IMR-90 (cell line): Measurements from ENCODE around the gene ADPRM. TPM values are rescaled to one million over a fixed set of nuclear protein-coding genes. Genes with fewer than 3 reads are reported as not detected.

Experiments
- ATAC-seq: fragments of 200-7000 bp; cut with Tn5 transposase; 2 replicates; pipeline ENCODE4 v1.9.1; 2020; ENCODE audit warnings: low read depth, mild to moderate bottlenecking, moderate library complexity
- BruUV-seq: library from RNA; stranded (reverse); fragments of 400-500 nt; replicated peaks from 2 replicates; lab custom pipeline; 2021; lab: Mats Ljungman, UMichigan
- CTCF ChIA-PET: fragments of 300-600 bp; formaldehyde crosslinking; extraction: SDS; loops from one replicate; lab custom pipeline; 2021; ENCODE audit warnings: antibody characterized with exemption; lab: Yijun Ruan, JAX
- POLR2A ChIA-PET: fragments of 300-600 bp; sonication (Branson Sonifier 250); formaldehyde crosslinking; loops from one replicate; lab custom pipeline; 2022; ENCODE audit warnings: antibody characterized with exemption; ENCODE audit not compliant: unreplicated experiment; lab: Charles Lee
- DNase-seq: peaks from one replicate; pipeline ENCODE4 v3.0.0; 2013
- H2AFZ ChIP-seq: replicated peaks from 2 replicates; pipeline ENCODE3; 2013; ENCODE audit warnings: low read length, mild to moderate bottlenecking; ENCODE audit not compliant: poor library complexity
- H2AK5ac ChIP-seq: 2 replicates; pipeline ENCODE4 v1.6.1; 2013; ENCODE audit warnings: low read depth, low read length, inconsistent platforms
- H2AK9ac ChIP-seq: replicated peaks from 2 replicates; pipeline ENCODE3; 2013; ENCODE audit warnings: mild to moderate bottlenecking, low read depth, low read length, moderate library complexity; ENCODE audit not compliant: poor library complexity
- H2BK120ac ChIP-seq: 2 replicates; pipeline ENCODE4 v1.6.1; 2013; ENCODE audit warnings: low read depth, low read length, inconsistent platforms
- H2BK15ac ChIP-seq: 3 replicates; pipeline ENCODE4 v1.6.1; 2013; ENCODE audit warnings: low read depth, low read length, inconsistent platforms
- H2BK20ac ChIP-seq: 2 replicates; pipeline ENCODE4 v1.6.1; 2013; ENCODE audit warnings: low read depth, mild to moderate bottlenecking, inconsistent platforms, low read length, moderate library complexity
- H2BK5ac ChIP-seq: 2 replicates; pipeline ENCODE4 v1.6.1; 2013; ENCODE audit warnings: mild to moderate bottlenecking, low read depth, low read length, inconsistent platforms; ENCODE audit not compliant: poor library complexity, severe bottlenecking
- H3K14ac ChIP-seq: replicated peaks from 2 replicates; pipeline ENCODE4 v1.6.1; 2013; ENCODE audit warnings: low read depth, low read length, inconsistent platforms
- H3K18ac ChIP-seq: 2 replicates; pipeline ENCODE4 v1.6.1; 2013; ENCODE audit warnings: low read depth, low read length, control low read depth
- H3K23ac ChIP-seq: 2 replicates; pipeline ENCODE4 v1.6.1; 2013; ENCODE audit warnings: low read depth, low read length, inconsistent platforms
- H3K27ac ChIP-seq: 2 replicates; pipeline ENCODE4 v1.5.1; 2013; ENCODE audit warnings: mild to moderate bottlenecking, control low read depth, low read length; ENCODE audit not compliant: insufficient read depth
- H3K27me3 ChIP-seq: 2 replicates; pipeline ENCODE4 v1.6.1; 2013; ENCODE audit warnings: low read length; ENCODE audit not compliant: control insufficient read depth, insufficient read depth
- H3K36me3 ChIP-seq: 2 replicates; pipeline ENCODE4 v1.6.1; 2013; ENCODE audit warnings: low read length, mixed read lengths; ENCODE audit not compliant: control insufficient read depth, insufficient read depth
- H3K4ac ChIP-seq: 2 replicates; pipeline ENCODE4 v1.6.1; 2013; ENCODE audit warnings: low read depth, low read length, inconsistent platforms
- H3K4me1 ChIP-seq: 2 replicates; pipeline ENCODE4 v1.6.1; 2013; ENCODE audit warnings: low read length, mixed read lengths; ENCODE audit not compliant: control insufficient read depth, insufficient read depth
- H3K4me2 ChIP-seq: 2 replicates; pipeline ENCODE4 v1.6.1; 2013; ENCODE audit warnings: low read depth, mild to moderate bottlenecking, control low read depth, low read length, moderate library complexity
- H3K4me3 ChIP-seq: 2 replicates; pipeline ENCODE4 v1.5.1; 2013; ENCODE audit warnings: low read depth, mild to moderate bottlenecking, control low read depth, low read length, moderate library complexity; ENCODE audit not compliant: insufficient read depth
- H3K56ac ChIP-seq: 2 replicates; pipeline ENCODE4 v1.6.1; 2013; ENCODE audit warnings: low read length, inconsistent platforms; ENCODE audit not compliant: insufficient read depth; ENCODE audit errors: extremely low read depth
- H3K79me1 ChIP-seq, 2 experiments: 2 replicates each; pipeline ENCODE4 v1.6.1; 2013; ENCODE audit warnings: low read length in 2 of 2, inconsistent platforms in 1 of 2, low read depth in 1 of 2
- H3K9ac ChIP-seq: 2 replicates; pipeline ENCODE4 v1.6.1; 2013; ENCODE audit warnings: low read depth, low read length, control low read depth
- H3K9me1 ChIP-seq: 2 replicates; pipeline ENCODE4 v1.6.1; 2013; ENCODE audit warnings: low read length, inconsistent platforms; ENCODE audit not compliant: insufficient read depth
- H3K9me3 ChIP-seq: 2 replicates; pipeline ENCODE4 v1.6.1; 2013; ENCODE audit warnings: low read length; ENCODE audit not compliant: control insufficient read depth, insufficient read depth
- H4K20me1 ChIP-seq: 2 replicates; pipeline ENCODE4 v1.6.1; 2013; ENCODE audit warnings: low read length, inconsistent platforms; ENCODE audit not compliant: insufficient read depth
- H4K5ac ChIP-seq: 2 replicates; pipeline ENCODE4 v1.6.1; 2013; ENCODE audit warnings: mild to moderate bottlenecking, low read depth, low read length, control low read depth
- H4K8ac ChIP-seq, 2 experiments: 2 replicates each; pipeline ENCODE4 v1.6.1; 2013; ENCODE audit warnings: low read depth in 2 of 2, low read length in 2 of 2, control low read depth in 1 of 2, inconsistent platforms in 1 of 2
- H4K91ac ChIP-seq: 2 replicates; pipeline ENCODE4 v1.6.1; 2013; ENCODE audit warnings: low read depth, low read length, inconsistent platforms; ENCODE audit not compliant: insufficient read depth
- BHLHE40 ChIP-seq: fragments of 150-350 bp; IDR thresholded peaks from 2 replicates; pipeline ENCODE4 v1.6.1; 2016; ENCODE audit warnings: mild to moderate bottlenecking, low read depth, low read length
- CEBPB ChIP-seq: IDR thresholded peaks from 2 replicates; pipeline ENCODE4 v1.6.1; 2012; ENCODE audit warnings: low read depth, low read length, improper control_type of control experiment
- CHD1 ChIP-seq: IDR thresholded peaks from 2 replicates; pipeline ENCODE4 v1.6.1; 2012; ENCODE audit warnings: low read depth, low read length, improper control_type of control experiment
- CTCF ChIP-seq: conservative IDR thresholded peaks from 2 replicates; pipeline ENCODE4 v1.5.1; 2012; ENCODE audit warnings: mild to moderate bottlenecking, low read depth, low read length, improper control_type of control experiment
- ELK1 ChIP-seq: fragments of 150-350 bp; IDR thresholded peaks from 2 replicates; pipeline ENCODE4 v1.6.1; 2016; ENCODE audit warnings: low read depth, mild to moderate bottlenecking, low read length, moderate library complexity, borderline replicate concordance
- FOS ChIP-seq: fragments of 150-350 bp; IDR thresholded peaks from 2 replicates; pipeline ENCODE4 v1.6.1; 2016; ENCODE audit warnings: low read depth, low read length
- MAFK ChIP-seq: IDR thresholded peaks from 2 replicates; pipeline ENCODE4 v1.6.1; 2012; ENCODE audit warnings: low read depth, low read length, improper control_type of control experiment
- MAZ ChIP-seq: IDR thresholded peaks from 2 replicates; pipeline ENCODE4 v1.6.1; 2012; ENCODE audit warnings: low read depth, mild to moderate bottlenecking, low read length, improper control_type of control experiment, moderate library complexity, borderline replicate concordance
- MXI1 ChIP-seq: IDR thresholded peaks from 2 replicates; pipeline ENCODE4 v1.6.1; 2012; ENCODE audit warnings: low read depth, mild to moderate bottlenecking, low read length, moderate library complexity, borderline replicate concordance
- NFE2L2 ChIP-seq: fragments of 150-350 bp; IDR thresholded peaks from 2 replicates; pipeline ENCODE4 v1.6.1; 2016; ENCODE audit warnings: low read depth, mild to moderate bottlenecking, low read length
- POLR2A ChIP-seq: IDR thresholded peaks from 2 replicates; pipeline ENCODE4 v1.6.1; 2012; ENCODE audit warnings: mild to moderate bottlenecking, low read depth, low read length
- RAD21 ChIP-seq: IDR thresholded peaks from 2 replicates; pipeline ENCODE4 v1.6.1; 2012; ENCODE audit warnings: low read length, improper control_type of control experiment
- RCOR1 ChIP-seq: IDR thresholded peaks from 2 replicates; pipeline ENCODE4 v1.6.1; 2012; ENCODE audit warnings: mild to moderate bottlenecking, low read length, improper control_type of control experiment; ENCODE audit not compliant: insufficient replicate concordance
- RFX5 ChIP-seq: IDR thresholded peaks from 2 replicates; pipeline ENCODE4 v1.8.0; 2012; ENCODE audit warnings: low read depth, mild to moderate bottlenecking, low read length, moderate library complexity
- SMC3 ChIP-seq: fragments of 150-350 bp; IDR thresholded peaks from 2 replicates; pipeline ENCODE4 v1.6.1; 2016; ENCODE audit warnings: low read depth, mild to moderate bottlenecking, antibody characterized with exemption, low read length, moderate library complexity
- USF2 ChIP-seq: fragments of 150-350 bp; IDR thresholded peaks from 2 replicates; pipeline ENCODE4 v1.6.1; 2017; ENCODE audit warnings: mild to moderate bottlenecking, antibody characterized with exemption, low read length, low read depth
- WGBS, 2 experiments: methylation state at CpG; one replicate each; pipeline versions ENCODE4 v1.1.5 to v1.1.7; 2013; ENCODE audit warnings: missing lambda C conversion rate in 2 of 2; ENCODE audit not compliant: insufficient read length in 1 of 2; ENCODE audit errors: extremely low coverage in 2 of 2; 5-methylcytosine and 5-hydroxymethylcytosine counted together
- dilution Hi-C: fragments of 300-500 bp; cut with HindIII; formaldehyde crosslinking; loops from one replicate; pipeline ENCODE4 v1.14.3; 2018; ENCODE audit warnings: low sequenced_read_pairs; ENCODE audit not compliant: unreplicated experiment
- in situ Hi-C: fragments of 300-500 bp; cut with MboI; formaldehyde crosslinking; loops from 3 replicates; pipeline ENCODE4 v1.14.3; 2019; ENCODE audit warnings: low sequenced_read_pairs, inconsistent platforms, mixed read lengths
- intact Hi-C: fragments of 100-400 bp; cut with micrococcal nuclease; formaldehyde crosslinking; loops from 2 replicates; pipeline ENCODE4 v1.10.0; 2022
- polyA plus RNA-seq, 3 experiments: library from polyadenylated mRNA; depleted of rRNA; stranded (reverse); fragments of >200 nt; gene quantifications; 2 replicates each; pipeline ENCODE4 v1.2.3, GENCODE V29; 2012; ENCODE audit warnings: low replicate concordance in 1 of 3
- total RNA-seq: library from RNA; depleted of rRNA; stranded (reverse); fragments of >200 nt; gene quantifications from 2 replicates; pipeline ENCODE4 v1.2.3, GENCODE V29; 2012

ADPRM gene
- total and polyA plus RNA-seq, 2 of the 4 experiments (the other 2 are of a cell fraction): 7.4 to 12.2 TPM

- Histone ChIP-seq H2AFZ (no peak overlapping the region), H3K23ac (no peak overlapping the region), H3K18ac (no peak overlapping the region), H4K20me1 (no peaks in the 10 kb centered on the region), H4K5ac (no peak overlapping the region), H2AK9ac (no peak overlapping the region), H4K8ac (no peak overlapping the region), H3K4me2 (no peak overlapping the region), H3K56ac (no peak overlapping the region), H3K27me3 (no peaks in the 10 kb centered on the region), H3K9me3 (no peaks in the 10 kb centered on the region), H2BK15ac (no peak overlapping the region), H2BK5ac (no peak overlapping the region), H2BK20ac (no peak overlapping the region), H3K4me1 (no peaks in the 10 kb centered on the region), H3K27ac (no peak overlapping the region), H3K9ac (no peak overlapping the region), H3K4ac (no peak overlapping the region), H2AK5ac (no peak overlapping the region), H3K4me3 (no peak overlapping the region), H3K9me1 (0 out of 2 replicates have a peak, but pooled peaks cover 3% of the 10 kb centered on the region), H3K14ac (no peak overlapping the region), H4K91ac (no peak overlapping the region), H3K79me1 (no peaks in the 10 kb centered on the region), H3K36me3 (peaks cover 5% of the 10 kb centered on the region), H2BK120ac (no peak overlapping the region)
- WGBS, 2 experiments: no CpG with 5 or more reads among the region's 2 CpGs
- intact Hi-C loops (loop anchor here (10.0 kb wide), 1 partner anchor 1269 kb away; the partner anchor contains the start of gene ZNF18), in situ Hi-C loops (loop anchor here (10.0 kb wide), 1 partner anchor 61 kb away; no protein-coding TSS in a partner anchor), dilution Hi-C loops (no loop called here)
- CTCF ChIA-PET: no interaction called here
- no peak for DNase-seq
- no peak for ATAC-seq
- no TSS peak for BruUV-seq
- POLR2A ChIA-PET: no interaction called here
- TF ChIP-seq MAZ: no peak
- no peak for TF ChIP-seq POLR2A
- no peak for TF ChIP-seq ELK1
- no peak for TF ChIP-seq NFE2L2
- no peak for TF ChIP-seq FOS
- TF ChIP-seq CHD1: no peak
- TF ChIP-seq MXI1: no peak
- no peak for TF ChIP-seq MAFK
- TF ChIP-seq SMC3: no peak
- no peak for TF ChIP-seq RAD21
- TF ChIP-seq USF2: no peak
- TF ChIP-seq CEBPB: no peak
- no peak for TF ChIP-seq RFX5
- no peak for TF ChIP-seq BHLHE40
- no peak for TF ChIP-seq RCOR1
- no peak for TF ChIP-seq CTCF
Measured at GRCh38 chr17:10726196-10726595, 28.8 kb downstream of the ADPRM start.
